HUES64 (cell line): ENCODE data around the gene ANO5. TPM values are rescaled to one million over a fixed set of nuclear protein-coding genes. Genes with fewer than 3 reads are reported as not detected.

Experiments
- H3K27ac ChIP-seq: 2 replicates; pipeline ENCODE4 v1.7.0; 2013; ENCODE audit warnings: low read depth, low read length, inconsistent platforms
- H3K27me3 ChIP-seq: 2 replicates; pipeline ENCODE4 v1.6.1; 2013; ENCODE audit warnings: mild to moderate bottlenecking, low read length; ENCODE audit not compliant: insufficient read depth
- H3K36me3 ChIP-seq: 2 replicates; pipeline ENCODE4 v1.6.1; 2013; ENCODE audit warnings: mild to moderate bottlenecking, low read length; ENCODE audit not compliant: insufficient read depth
- H3K4me1 ChIP-seq: 2 replicates; pipeline ENCODE4 v1.6.1; 2013; ENCODE audit warnings: mild to moderate bottlenecking, low read length, moderate library complexity; ENCODE audit not compliant: insufficient read depth
- H3K4me3 ChIP-seq: 2 replicates; pipeline ENCODE4 v1.5.1; 2013; ENCODE audit warnings: mild to moderate bottlenecking, low read length, moderate library complexity
- H3K9ac ChIP-seq: 2 replicates; pipeline ENCODE4 v1.6.1; 2013; ENCODE audit warnings: mild to moderate bottlenecking, low read depth, low read length
- H3K9me3 ChIP-seq: 2 replicates; pipeline ENCODE4 v1.6.1; 2013; ENCODE audit warnings: low read depth, low read length; ENCODE audit not compliant: insufficient read depth
- WGBS: fragments of 150-250, 120-280 bp; methylation state at CpG from one replicate; pipeline ENCODE4 v1.1.7; 2013; ENCODE audit warnings: missing lambda C conversion rate; 5-methylcytosine and 5-hydroxymethylcytosine counted together
- polyA plus RNA-seq, 2 experiments: library from polyadenylated mRNA; stranded (reverse); fragments of 50-300 nt; gene quantifications; one replicate each; pipeline ENCODE4 v1.2.3, GENCODE V29; 2013

ANO5 gene, protein sequence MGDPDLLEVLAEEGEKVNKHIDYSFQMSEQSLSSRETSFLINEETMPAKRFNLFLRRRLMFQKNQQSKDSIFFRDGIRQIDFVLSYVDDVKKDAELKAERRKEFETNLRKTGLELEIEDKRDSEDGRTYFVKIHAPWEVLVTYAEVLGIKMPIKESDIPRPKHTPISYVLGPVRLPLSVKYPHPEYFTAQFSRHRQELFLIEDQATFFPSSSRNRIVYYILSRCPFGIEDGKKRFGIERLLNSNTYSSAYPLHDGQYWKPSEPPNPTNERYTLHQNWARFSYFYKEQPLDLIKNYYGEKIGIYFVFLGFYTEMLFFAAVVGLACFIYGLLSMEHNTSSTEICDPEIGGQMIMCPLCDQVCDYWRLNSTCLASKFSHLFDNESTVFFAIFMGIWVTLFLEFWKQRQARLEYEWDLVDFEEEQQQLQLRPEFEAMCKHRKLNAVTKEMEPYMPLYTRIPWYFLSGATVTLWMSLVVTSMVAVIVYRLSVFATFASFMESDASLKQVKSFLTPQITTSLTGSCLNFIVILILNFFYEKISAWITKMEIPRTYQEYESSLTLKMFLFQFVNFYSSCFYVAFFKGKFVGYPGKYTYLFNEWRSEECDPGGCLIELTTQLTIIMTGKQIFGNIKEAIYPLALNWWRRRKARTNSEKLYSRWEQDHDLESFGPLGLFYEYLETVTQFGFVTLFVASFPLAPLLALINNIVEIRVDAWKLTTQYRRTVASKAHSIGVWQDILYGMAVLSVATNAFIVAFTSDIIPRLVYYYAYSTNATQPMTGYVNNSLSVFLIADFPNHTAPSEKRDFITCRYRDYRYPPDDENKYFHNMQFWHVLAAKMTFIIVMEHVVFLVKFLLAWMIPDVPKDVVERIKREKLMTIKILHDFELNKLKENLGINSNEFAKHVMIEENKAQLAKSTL
- polyA plus RNA-seq (2013, experiment 1 of 2), result 2.7 TPM
- polyA plus RNA-seq (2013, experiment 2 of 2), result 4.1 TPM

GRCh38 chr11:22192642-22193347, at the start of gene ANO5:
ANO5 (plus strand) TSS chr11:22193085; CDS start chr11:22193493, 408 bp downstream.
- Histone ChIP-seq H3K9ac (peak within 1 kb of the TSS; percentile 73), H3K27me3 (peaks cover 5% of the 10 kb centered on the region; the same call in 1 of the 2 replicates), H3K27ac (no peak within 1 kb of the TSS), H3K4me3 (peak within 1 kb of the TSS; percentile 81), H3K4me1 (peaks cover 8% of the 10 kb centered on the region; the same call in 1 of the 2 replicates), H3K9me3 (no peaks in the 10 kb centered on the region), H3K36me3 (no peaks in the 10 kb centered on the region)
- under 1% methylated on average over 56 of the region's 56 CpGs for WGBS

- Histone ChIP-seq H3K9ac (no peak overlapping the region), H3K4me3 (no peak overlapping the region), H3K27ac (no peak overlapping the region), H3K9me3 (no peaks in the 10 kb centered on the region), H3K36me3 (no peaks in the 10 kb centered on the region), H3K27me3 (no peaks in the 10 kb centered on the region), H3K4me1 (no peaks in the 10 kb centered on the region)
- WGBS, result no CpG with 5 or more reads among the region's 4 CpGs
Measured at GRCh38 chr11:22151649-22152197, 41.2 kb upstream of the ANO5 start.

GRCh38 chr11:22157531-22157930, 35.4 kb upstream of the ANO5 start:
- Histone ChIP-seq H3K9me3 (no peaks in the 10 kb centered on the region), H3K9ac (no peak overlapping the region), H3K4me3 (no peak overlapping the region), H3K27ac (no peak overlapping the region), H3K27me3 (no peaks in the 10 kb centered on the region; the same call in 1 of the 2 replicates), H3K4me1 (no peaks in the 10 kb centered on the region), H3K36me3 (no peaks in the 10 kb centered on the region)
- WGBS, result 80% methylated on average over 1 of the region's 2 CpGs

DNA sequence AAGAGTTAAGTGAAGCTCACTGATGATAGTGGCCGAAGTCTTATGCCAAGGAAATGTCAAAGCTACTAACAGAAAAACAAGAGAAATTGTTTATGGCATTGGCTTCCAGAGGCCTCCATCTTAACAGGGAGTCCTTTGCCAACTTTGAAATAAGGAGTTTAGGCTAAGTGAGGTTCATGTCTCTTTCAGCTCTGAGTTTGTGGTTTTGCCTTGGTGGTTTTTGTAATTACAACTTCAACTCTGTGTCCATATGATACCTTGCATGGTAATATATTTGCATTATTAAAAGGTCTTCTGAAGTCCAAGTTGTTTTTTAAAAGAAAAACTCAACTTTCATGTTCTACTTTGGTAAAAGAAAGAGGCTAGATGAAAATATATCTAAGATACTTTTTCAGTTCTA, 31.4 kb upstream of the ANO5 start:
- WGBS, result 89% methylated on average over 1 of the region's 1 CpG

DNA sequence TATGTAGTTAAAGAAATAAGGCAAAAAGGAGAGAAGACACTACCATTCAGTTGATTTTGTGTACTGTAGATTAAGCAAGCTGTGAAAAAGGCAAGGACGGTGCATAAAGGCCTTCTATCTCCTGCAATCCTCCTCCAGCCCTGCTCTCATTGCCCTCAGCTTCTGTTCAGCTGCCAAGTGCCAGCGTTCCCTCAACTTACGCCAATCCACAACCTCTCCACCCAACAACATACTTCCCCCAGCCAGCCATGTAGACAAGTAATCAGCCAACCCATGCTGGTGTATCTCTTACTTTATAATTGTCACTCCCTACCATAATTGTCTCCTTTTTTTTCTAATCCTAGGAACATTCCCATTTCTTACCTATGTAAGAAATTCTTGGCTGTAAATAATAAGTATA, 30.1 kb upstream of the ANO5 start:
- Histone ChIP-seq H3K27ac (no peak overlapping the region), H3K27me3 (no peaks in the 10 kb centered on the region; the same call in 1 of the 2 replicates), H3K4me1 (no peaks in the 10 kb centered on the region), H3K36me3 (no peaks in the 10 kb centered on the region), H3K9me3 (no peaks in the 10 kb centered on the region), H3K4me3 (no peak overlapping the region), H3K9ac (no peak overlapping the region)
- WGBS, result 93% methylated on average over 3 of the region's 3 CpGs

More for the DNA sequence above, 31.4 kb upstream of the ANO5 start:
- no peaks in the 10 kb centered on the region for H3K9me3 ChIP-seq
- H3K36me3 ChIP-seq, result no peaks in the 10 kb centered on the region
- no peaks in the 10 kb centered on the region; the same call in 1 of the 2 replicates for H3K27me3 ChIP-seq
- no peak overlapping the region for H3K9ac ChIP-seq
- H3K4me3 ChIP-seq, result no peak overlapping the region
- no peak overlapping the region for H3K27ac ChIP-seq
- H3K4me1 ChIP-seq, result no peaks in the 10 kb centered on the region

DNA sequence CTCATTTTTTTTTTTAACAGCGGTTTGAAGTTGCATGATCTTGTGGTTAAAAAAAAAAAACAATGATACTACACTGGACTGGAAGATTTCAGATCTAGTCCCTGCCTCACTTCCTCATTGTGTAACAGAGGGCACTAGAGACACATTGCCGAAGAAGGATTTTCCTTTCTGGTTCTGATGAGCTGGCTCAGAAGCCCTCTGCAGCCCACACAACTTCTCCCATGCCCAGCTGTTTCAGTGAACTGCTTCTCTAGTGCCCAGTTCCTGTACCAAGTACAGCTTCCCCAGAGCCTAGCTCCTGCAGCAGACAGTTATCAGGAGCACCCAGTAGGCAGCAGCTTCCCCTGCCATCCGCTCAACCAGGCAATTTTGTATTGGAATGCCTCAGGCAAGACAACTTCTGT, 29.5 kb upstream of the ANO5 start:
- H3K27me3 ChIP-seq, result no peaks in the 10 kb centered on the region; the same call in 1 of the 2 replicates
- no peaks in the 10 kb centered on the region for H3K36me3 ChIP-seq
- 98% methylated on average over 2 of the region's 3 CpGs for WGBS
- no peak overlapping the region for H3K27ac ChIP-seq
- H3K4me3 ChIP-seq, result no peak overlapping the region
- no peaks in the 10 kb centered on the region for H3K9me3 ChIP-seq
- no peak overlapping the region for H3K9ac ChIP-seq
- no peaks in the 10 kb centered on the region for H3K4me1 ChIP-seq

GRCh38 chr11:22165087-22165486, 27.8 kb upstream of the ANO5 start:
- Histone ChIP-seq H3K4me3 (no peak overlapping the region), H3K27ac (no peak overlapping the region), H3K36me3 (no peaks in the 10 kb centered on the region), H3K9me3 (no peaks in the 10 kb centered on the region), H3K9ac (no peak overlapping the region), H3K4me1 (no peaks in the 10 kb centered on the region), H3K27me3 (no peaks in the 10 kb centered on the region; the same call in 1 of the 2 replicates)
- 95% methylated on average over 2 of the region's 2 CpGs for whole genome bisulfite sequencing

DNA sequence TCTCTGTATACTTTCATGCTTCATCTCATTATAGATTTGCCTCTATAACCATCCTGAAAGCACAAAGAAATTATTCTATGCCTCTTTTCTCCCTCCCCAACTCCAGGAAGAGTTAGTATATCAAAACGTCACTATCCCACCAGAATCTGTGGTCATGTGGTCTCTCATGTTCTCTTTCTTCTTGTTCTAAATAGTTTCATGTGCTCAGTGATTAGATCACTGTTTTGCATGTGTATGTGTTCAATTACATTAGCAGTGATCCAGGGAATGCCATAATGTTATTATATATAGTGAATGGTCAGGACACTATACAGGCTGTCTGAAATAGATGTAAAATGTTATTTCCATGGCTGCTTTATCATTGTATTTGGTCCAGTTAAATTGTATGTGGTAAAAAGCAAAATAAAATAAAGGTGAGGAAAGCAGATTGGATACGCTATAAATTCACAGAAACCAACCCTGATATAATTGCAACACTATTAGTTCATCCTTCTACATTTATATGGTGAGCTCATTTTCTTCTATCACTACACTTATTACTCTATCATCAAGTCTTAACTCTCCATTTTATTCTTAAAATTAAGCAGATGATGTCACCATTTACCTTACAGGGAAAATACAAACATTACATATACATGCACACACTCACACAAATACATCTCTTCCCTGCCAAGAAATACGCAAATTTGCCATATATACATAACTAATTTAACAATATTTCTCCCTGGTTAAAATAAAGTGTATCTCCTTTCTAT, 26.9 kb upstream of the ANO5 start:
- Histone ChIP-seq H3K4me1 (no peaks in the 10 kb centered on the region), H3K27me3 (no peaks in the 10 kb centered on the region; the same call in 1 of the 2 replicates)
- WGBS, result 96% methylated on average over 3 of the region's 3 CpGs

DNA sequence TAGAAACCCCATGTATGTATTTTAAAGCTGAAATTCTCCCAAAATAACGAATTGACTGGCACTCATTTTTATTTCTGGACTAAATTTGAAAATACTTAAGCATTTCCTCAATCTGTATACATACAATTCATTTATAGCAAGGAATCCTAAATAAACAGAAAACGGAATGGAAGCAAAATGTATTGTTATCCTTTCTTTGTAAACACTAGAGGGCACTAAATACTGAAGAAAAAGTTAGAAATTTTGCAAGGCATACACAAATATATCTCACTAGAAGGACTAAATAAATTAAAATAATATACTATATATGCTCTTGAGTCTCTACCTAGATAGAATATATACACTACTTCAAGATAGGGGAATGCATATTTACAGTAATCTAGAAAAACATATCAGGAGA, 23.1 kb upstream of the ANO5 start:
- Histone ChIP-seq H3K27ac (no peak overlapping the region), H3K27me3 (no peaks in the 10 kb centered on the region), H3K9me3 (no peaks in the 10 kb centered on the region), H3K4me1 (no peaks in the 10 kb centered on the region), H3K9ac (no peak overlapping the region), H3K4me3 (no peak overlapping the region), H3K36me3 (no peaks in the 10 kb centered on the region)
- WGBS, result 0% methylated on average over 1 of the region's 2 CpGs

More for the DNA sequence above, 26.9 kb upstream of the ANO5 start:
- Histone ChIP-seq H3K9me3 (no peaks in the 10 kb centered on the region), H3K36me3 (no peaks in the 10 kb centered on the region), H3K27ac (no peak overlapping the region), H3K9ac (no peak overlapping the region), H3K4me3 (no peak overlapping the region)

DNA sequence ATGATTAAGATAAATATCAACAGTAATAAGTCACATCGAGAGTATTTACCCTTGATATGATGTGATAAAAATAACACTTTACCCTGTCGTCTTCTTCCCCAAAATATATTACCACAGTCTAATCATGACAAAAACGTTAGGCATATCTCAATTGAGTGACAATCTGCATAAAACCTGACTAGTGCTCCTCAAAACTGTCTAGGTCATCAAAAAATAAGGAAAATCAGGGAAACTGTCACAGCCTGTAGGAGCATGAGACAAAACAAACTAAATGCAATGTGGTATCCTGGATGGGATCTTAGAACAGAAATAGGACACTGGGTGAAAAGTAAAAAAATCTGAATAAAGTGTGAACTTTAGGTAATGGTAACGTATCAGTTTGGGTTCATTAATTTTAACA, 19.4 kb upstream of the ANO5 start:
- H3K27ac ChIP-seq, result no peak overlapping the region
- WGBS, result 85% methylated on average over 2 of the region's 4 CpGs
- no peaks in the 10 kb centered on the region for H3K4me1 ChIP-seq
- H3K36me3 ChIP-seq, result no peaks in the 10 kb centered on the region
- H3K27me3 ChIP-seq, result no peaks in the 10 kb centered on the region
- no peaks in the 10 kb centered on the region for H3K9me3 ChIP-seq
- no peak overlapping the region for H3K9ac ChIP-seq
- no peak overlapping the region for H3K4me3 ChIP-seq
